Erythroblast (primary cell): ENCODE results near the gene KCNQ5.

Experiments used
- GATA1 ChIP-seq: IDR thresholded peaks from 2 replicates; pipeline ENCODE4 v1.6.1; 2011; ENCODE audit warnings: low read depth, mild to moderate bottlenecking, control low read depth, low read length, moderate library complexity
- POLR2A ChIP-seq: IDR thresholded peaks from 2 replicates; pipeline ENCODE4 v1.6.1; 2011; ENCODE audit warnings: mild to moderate bottlenecking, low read length

GRCh38 chr6:73027691-73028090, 405.8 kb downstream of the KCNQ5 start:
- TF ChIP-seq POLR2A (no peak), GATA1 (no peak)
